CD4-positive, alpha-beta T cell treated with Interleukin-17A for 4 hours (primary cell): ENCODE data around the gene TNFRSF19.

ENCODE experiments used
- DNase-seq: peaks from one replicate; pipeline ENCODE4 v3.0.0-alpha.2; 2020; ENCODE audit warnings: mixed read lengths

Gene TNFRSF19

DNA sequence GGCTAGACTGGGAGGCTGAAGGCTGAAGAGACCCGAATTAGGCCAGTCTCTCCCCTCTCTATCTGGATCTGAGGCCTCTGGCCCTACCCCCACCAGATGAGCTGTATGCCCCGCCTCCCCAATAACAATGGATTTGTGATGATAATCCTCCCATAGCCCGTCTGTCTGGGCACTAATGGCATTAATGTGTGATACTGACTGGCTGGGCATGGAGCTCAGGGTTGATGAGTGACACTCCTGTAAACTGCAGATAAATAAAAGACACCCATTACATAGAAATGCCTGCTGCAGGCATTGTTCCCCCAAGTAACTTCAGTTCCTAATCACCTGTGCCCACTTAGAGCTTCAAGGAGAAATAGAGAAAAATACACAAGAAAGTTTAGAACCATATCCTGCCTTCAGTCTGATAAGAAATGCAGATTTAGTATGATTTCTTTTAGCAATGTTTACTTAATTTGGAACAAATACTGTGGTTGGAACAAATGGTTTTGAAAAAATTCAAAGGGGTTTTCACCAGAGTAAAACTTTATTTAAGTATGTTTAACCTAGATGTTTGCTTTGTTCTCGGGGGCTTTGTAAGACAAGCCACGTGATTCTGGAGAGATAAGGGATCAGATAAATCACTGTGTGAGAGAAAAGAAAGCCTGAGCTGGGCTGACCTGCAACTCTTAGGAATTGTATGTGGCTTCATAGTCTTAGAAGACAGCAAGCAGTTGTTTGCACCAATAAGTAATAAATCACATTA, 60.3 kb downstream of the TNFRSF19 start:
- DNase-seq: no peak

DNA sequence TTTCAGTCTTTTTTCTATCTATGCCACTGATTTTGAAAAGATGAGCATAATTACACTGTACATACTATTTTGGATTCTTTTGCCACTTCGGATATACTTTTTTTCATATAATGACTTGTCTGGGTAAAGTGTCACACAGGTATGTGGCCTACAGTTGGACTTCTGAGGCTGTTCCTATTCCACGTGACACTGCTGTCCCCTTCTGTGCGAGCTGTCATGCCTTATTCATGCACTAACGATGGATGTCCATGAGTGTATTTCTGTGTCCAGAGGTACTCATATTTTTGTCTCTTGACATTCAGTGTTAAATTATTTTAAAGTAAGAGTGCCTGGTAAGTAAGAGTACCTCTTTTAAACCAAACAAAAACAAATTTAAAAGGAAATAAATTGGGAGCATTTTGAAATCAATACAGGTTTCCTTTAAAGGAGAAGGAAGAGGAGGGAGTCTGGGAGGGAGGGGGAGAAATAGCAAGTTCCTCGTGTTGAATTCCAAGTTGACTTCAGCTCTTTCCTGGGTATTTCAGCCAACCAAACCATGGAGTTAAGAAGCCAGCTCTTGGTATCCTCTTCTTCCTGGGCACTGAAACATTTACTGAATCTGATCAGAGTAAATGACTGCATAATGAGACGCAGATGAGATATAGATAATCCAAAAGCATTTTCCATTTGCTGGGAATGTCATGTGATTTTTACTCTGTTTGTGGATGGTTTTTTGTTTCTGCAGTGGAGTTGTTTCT, 61.3 kb downstream of the TNFRSF19 start:
- no peak for DNase-seq

DNA sequence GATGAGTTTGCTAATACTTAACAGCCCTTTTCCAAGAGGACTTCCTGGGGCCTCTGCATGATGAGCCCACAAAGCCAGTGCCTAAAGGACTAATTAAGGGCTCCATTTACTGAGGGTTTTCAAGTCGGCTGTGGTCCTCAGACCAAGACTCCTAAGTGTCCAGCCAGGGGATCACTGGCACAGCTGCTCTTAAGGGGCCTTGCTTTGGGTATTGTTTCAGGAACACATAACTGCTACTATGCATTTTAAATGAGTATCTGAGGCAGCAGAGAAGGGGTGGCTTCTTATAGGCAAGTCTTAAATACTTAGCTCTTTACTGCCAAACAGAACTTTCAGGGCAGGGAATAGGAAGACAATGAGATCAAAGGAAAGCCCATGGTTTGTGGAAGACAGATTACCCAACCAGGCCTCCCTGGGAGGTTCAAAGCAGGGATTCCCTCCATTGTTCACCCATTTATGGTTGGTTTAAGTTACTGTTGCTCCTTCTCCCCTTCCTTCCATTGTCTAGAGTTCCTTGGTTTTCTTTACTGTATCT, 61.9 kb downstream of the TNFRSF19 start:
- no peak for DNase-seq

DNA sequence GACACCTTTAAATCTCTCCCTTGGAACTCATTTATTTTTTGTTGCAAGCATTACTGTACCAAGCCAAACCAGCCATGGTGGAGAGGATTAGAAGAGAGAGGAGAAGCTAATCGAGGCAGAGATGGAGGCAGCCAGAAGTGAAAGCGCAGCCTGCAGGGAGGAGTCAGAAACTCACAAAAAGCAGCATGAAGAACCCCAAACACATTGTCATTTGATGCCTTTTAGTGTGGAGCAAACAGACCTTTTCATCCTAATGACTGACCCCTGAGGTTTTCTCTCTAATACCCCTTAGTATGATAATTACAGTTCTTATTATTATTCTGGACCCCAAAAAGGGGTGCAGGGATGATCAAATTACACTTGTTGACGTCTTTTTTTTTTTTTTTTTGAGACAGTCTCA, 62.5 kb downstream of the TNFRSF19 start:
- no peak for DNase-seq

DNA sequence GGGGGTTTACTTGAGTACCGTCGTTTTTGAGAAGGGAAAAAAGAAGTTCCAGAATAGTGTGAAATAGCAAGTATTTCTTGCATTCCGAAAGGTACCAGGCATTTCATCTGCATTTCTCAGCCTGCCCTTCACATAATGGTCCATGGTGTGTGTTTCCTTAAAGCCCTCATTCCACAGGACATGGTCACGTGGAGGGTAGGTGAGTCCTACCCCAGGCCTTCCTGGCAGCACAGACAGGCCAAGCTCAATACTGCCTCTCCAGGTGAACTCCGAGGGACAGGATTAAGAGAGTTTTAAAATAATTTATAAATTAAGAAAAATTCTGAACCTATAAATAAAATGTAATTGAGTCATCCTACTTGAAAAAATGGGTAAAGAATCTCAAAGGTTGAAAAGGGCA, 64.7 kb downstream of the TNFRSF19 start:
- no peak for DNase-seq

DNA sequence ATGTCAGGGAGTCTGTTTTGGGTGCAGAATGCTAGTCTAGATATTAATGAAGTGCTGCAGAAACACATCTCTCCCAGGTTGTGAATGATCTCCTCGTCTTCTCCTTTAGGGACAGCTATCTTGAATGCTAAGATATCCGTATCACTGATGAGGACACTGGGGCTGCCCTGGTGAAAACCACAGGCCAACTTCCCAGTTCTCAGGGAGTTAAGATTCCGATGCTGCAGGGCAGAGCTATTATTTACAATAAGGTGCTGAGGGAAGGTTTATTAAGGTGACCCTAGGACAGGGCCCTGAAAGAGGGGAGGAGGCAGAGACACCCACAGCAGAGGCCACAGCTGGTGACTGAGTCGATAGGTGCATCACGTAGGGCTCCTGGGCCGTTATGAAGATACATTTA, 66.1 kb downstream of the TNFRSF19 start:
- DNase-seq: no peak

DNA sequence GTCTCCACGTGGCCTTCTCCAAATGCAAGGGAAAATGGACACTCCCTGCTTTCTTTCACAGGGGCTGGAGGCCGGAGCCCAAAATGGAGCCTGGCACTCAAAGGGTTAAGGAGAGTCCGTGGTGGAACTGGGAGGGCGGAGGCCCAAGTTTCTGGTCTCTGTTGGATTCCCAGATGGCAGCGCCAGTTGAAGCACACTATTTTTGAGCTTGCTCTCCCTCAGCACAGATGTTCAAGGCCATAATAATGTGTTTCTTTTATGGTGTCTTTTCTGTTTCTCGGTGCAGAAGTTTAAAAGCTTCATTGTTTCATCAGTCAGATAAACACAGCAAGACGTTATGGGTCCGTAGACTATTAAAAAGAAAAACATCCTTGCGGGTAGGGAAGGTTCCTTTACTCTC, 67.6 kb downstream of the TNFRSF19 start:
- no peak for DNase-seq

DNA sequence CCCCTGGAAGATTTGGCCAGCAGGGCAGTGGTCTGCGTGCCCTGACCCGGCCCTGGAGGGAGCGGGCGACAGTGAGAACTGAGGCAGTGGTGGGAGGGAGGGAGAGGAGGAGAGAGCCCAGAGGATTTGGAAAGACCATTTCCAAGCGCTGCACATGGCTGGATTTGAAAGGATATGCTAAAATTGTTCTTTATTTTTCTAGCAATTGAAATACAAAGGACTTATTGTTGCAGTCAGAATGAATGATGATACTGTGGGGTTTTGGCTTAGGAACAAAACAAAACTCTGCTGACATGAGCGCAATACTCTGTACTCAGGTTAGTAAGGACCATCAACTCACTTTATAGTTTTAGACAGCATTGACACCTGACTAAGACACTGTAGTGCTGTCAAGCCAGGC, 69.5 kb downstream of the TNFRSF19 start:
- DNase-seq: no peak

DNA sequence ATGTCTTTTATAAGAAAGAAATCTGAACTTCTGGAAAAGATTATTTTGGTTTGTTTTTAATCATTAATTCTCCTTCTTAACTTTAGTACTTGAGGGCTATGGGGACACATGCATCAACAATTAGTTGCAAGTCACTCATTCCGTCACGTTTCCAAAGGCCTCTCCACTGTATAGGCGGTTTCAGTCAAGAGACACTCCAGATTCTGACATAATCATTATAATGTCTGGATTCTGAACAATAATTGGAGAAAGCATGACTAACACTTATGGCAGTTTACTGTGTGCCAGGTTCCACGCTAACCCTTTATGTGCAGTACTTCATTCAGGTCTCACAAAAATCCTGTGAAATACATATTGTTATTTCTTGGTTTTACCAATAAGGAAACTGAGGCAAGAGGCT, 71.9 kb downstream of the TNFRSF19 start:
- no peak for DNase-seq

DNA sequence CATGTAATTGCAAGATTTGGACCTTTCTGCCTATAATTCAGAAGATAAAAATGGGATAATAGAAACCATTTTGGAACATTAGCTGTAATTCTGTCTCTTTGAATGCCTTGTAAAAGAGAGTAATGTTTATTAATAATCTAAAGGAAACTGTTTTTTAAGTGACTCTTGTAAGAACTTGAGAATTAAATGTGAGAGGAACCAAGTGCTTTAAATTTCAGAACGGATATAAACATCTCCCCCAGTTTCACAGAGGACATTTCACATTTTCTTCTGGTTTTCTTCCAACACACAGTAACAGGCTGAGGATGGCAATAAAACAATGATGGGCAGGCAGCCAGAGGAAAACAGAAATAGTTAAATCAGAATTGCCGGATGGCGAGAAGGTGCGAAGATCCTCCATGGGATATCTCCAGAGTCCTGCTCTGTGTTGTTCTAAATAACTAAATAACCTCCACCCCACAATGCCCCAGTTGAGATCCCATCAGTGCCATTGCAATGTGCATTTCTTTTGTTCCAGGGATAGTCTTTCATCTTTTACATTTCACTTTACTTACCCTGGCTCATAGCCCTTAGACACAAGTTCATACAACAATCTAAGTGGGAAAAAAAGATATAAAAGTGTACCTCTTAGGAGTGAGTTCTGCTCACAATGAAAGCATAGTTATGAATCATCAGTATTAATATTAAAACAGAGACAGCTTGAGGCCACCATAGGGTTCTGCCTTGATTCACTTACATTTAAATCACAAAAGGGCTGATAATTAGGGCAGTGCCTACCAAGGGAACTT, 73.3 kb downstream of the TNFRSF19 start:
- DNase-seq: no peak

DNA sequence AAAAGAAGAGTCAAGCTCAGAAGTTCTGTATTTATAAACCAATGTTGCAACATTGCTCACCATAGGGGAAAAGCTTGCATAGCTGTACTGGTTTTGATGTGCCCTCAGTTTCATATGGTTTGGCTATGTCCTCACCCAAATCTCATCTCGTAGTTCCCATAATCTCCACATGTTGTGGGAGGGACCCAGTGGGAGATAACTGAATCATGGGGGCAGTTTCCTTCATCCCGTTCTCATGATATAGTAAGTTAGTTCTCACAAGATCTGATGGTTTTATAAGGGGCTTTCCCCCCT, 73.9 kb downstream of the TNFRSF19 start:
- no peak for DNase-seq

DNA sequence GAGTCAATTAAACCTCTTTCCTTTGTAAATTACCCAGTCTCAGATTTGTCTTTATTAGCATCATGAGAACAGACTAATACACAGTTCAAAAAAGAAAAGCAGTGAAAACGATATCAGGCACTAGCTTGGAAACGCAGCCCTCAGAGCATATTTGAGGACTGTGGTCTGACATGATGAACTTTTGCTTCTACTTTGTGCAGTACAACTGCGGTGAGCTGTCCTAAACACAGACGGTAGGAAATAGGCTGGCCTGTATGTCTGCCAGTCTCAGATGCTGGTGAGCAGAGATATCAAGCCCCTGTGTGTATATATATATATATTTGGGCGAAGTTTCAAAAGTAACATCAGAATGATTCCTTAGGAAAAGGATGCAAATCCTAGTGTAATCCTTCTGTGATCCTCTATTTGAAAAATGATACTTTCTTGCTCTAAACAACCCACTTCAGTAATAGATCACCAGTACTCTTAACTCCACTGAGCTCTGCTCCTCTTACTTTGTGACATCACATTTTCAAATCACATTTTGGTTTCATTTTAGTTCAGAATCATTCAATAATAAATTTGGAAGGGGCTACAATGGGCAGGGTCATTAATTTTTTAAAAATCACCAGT, 74.4 kb downstream of the TNFRSF19 start:
- no peak for DNase-seq

DNA sequence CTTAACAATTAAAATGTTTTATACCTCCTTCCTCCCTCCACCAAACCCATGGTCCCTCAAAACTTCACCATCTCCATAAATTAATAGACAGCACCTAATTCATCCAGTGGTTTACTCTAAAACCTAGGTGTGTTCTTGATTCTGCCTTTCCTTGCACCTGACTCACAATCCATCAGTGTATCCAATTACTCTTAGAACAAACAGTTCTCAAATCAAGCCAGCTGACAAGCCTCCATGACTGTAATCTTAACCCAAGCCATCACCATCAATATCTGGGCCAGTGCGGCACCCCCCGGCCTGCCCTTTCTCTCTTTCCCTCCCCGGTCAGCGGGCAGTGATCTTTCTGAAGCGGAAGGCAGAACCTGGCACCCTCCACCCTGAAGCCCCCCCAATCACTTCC, 75.6 kb downstream of the TNFRSF19 start:
- DNase-seq: no peak

DNA sequence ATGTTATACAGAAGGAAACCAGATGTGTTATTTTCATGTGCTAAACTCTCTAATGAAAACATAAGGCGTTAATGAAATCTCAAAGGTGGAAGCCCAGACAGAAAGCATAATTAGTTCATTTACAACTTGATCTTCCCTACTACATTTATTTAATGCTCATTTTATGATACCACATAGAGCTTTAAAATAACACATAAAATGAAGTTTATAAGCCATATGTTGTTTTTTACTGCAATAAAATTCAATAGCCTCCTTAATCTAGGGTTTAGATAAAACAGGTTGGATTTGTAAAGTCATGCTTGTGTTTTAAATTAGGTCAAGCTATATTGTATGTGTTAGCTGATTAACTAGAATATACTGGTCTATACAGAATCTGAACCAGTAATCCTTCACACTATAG, 81.2 kb downstream of the TNFRSF19 start:
- DNase-seq: no peak

DNA sequence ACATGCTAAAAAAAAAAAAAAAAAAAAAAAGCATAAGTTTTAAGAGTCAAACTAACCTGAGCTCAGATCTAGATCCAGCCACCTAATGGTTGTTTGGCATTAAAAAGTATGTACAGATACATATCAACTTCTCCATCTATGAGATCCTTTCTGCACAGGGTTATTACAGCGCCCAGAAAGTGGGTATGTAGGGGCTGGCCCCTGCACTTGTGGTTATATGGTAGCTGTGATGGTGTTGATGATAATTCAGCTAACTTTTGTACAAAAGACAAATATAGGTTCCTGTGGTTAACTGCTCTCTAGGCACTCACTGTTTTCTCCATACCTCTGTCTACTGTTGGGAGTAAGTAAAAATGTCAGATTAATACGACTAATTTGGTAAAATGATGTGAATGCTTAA, 81.7 kb downstream of the TNFRSF19 start:
- DNase-seq: no peak

DNA sequence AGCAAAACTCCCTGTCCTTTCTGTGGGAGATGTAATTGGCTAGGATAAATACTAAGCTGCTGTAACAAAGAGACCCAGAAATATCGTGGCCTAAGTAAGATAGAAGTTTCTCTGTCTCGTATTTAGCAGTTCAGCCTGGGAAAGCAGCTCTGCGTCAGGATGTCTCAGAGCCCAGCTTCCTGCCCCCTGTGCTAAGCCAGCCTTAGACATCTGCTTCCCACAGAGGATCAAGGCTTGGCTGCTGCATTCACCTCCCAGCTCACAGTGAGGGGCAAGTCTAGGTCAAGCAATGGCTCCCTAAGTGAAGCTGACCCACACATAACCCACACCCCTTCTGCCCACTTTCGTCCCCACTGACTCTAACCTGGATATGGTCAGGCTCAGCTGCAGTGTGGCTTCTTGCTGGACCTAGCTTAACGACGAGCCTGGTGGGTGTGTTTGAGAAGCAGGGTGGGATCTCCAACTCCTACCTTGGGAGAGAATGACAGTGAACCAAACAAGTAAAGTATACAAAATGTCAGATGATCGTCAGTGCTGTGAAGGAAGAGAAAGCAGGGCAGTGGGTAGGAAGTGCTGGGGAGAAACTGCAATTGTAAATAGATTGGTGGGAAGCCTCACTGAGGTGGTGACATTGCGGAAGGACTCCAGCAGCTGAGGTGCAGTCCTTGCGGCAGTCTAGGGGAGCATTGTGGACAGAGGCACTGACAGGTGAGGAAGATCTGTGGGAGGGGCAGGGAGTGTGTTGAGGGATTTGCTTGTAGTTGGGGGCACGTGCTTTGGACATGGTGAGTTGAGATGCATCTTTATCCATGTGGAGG, 82.9 kb downstream of the TNFRSF19 start:
- DNase-seq: no peak

DNA sequence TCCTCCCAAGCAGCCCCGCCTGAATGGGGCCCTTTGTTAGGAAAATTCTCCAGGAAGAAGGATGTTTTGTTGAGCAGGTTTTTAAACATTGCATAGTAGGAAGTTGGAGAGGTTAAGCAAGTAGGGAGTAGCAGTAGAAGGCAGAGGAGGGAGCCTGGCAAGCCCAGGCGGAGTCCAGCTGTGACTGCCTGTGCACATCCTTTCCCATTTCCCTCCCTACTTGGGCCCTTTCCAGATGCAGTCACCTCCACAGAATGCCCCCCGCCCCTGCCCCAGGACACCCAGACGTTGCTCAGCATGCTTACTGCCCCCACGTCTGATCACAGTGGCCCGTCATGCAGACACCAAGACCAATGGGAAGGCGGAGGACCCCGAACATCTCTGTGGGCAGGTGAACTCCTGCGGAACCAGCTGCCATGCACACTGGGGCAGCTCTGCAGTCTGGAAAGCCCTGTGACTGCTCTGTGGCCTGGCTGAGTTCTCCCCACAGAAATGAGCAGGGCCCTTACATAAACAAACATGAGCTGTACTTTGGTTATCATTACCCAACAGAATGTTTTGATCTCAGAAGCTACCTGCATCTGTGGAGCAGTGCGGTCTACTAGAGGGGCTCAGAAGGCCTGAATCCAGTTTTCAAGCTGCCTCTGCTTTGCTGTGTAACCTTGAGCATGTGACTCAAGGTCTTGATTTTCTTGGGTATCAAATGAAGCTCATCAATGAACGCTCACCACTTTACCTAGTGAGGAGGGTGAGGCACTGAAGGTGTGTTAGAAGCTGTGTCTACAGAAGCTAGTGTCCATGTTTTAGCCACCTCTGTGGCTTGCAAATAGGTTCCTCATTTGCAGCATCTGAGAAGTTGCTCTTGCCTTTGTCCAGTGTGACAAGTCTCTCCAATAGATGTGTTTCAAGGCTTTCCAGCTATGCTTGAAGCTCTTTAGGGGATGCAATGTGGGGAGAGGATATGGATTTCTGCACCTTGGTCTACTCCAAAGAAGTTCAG, 84.2 kb downstream of the TNFRSF19 start:
- no peak for DNase-seq

DNA sequence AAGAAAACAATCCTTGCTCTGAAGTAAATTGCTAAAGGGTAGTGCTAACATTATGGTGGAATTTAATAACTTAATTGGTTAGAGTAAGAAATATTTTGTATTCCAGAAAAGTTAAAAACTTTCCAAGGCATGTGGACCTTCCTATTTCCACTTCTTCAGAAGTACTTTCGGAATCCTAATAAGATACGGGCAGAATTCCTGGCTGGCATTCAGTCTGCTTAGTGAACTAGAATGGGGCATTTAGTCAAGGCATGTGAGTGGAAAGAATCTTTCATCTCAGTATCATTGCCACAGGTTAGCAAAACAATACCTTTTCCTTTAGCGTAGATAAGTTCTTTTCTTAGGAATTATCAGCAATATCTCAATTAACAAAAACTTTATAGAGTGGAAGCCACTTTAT, 85.1 kb downstream of the TNFRSF19 start:
- no peak for DNase-seq

DNA sequence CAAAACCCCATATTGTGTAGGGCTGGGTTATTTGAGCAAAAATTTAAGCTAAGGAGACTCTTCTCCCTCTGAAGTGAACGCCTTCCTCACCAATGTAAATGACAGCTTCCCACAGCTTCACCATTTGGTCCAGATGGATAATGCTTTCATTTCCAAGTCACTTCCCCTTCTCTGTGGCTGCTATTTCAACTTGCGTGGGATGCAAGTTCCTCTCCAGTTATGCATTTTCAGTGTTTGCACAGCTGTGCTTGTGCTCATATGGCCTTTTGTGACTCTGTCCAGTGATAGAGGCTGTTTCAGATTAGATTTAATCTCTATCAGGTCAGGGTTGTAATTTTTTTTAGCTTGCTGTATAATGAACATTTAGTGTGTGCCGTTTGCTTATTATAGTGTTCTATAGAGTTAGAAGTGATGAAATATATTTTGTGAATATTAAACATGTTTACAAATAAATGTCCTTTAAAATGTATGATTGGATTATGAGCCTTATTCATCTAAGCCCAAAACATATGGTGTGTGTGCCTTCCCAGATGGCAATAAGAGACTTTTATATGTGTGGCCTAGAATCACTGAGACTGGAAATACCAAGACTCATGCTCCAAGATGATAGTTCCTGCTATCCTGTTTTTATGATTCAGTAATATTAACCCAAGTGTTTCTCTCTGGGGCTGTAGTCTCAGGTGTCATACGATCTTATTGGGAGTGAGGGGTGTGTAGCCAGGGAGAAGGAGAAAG, 86.6 kb downstream of the TNFRSF19 start:
- DNase-seq: no peak

DNA sequence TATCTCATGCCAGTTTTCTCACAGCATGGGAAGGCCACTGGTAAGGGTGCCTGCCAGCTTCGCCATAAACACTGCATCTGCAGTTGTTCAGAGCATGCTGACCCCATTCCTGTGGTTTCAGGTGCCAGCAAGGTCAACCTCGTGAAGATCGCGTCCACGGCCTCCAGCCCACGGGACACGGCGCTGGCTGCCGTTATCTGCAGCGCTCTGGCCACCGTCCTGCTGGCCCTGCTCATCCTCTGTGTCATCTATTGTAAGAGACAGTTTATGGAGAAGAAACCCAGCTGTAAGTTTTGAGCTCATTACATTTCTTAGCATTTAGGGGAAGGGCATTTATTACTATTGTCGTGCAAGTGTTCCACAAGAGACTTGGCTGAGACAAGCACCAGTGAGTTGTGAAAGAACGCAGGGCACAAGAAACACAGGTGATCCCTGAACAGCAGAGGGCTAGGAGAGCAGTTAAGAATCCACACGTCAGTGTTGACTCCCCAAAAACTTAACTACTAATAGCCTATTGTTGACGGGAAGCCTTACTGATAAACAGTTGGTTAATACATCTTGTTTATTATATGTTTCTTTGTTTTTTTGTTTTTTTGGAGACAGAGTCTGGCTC, 88.8 kb downstream of the TNFRSF19 start:
- DNase-seq: no peak
